Endodermal cell (in vitro differentiated cells): ENCODE data around the gene CMSS1. TPM values are rescaled to one million over a fixed set of nuclear protein-coding genes. Genes with fewer than 3 reads are reported as not detected.

Experiments
- DNase-seq: peaks from one replicate; pipeline ENCODE4 v3.0.0-alpha.2; 2017
- H3K27ac ChIP-seq: 2 replicates; pipeline ENCODE4 v1.5.1; 2013; ENCODE audit warnings: mild to moderate bottlenecking, low read depth, low read length, moderate library complexity
- H3K27me3 ChIP-seq: 2 replicates; pipeline ENCODE4 v1.6.1; 2013; ENCODE audit warnings: mild to moderate bottlenecking, low read length, moderate library complexity; ENCODE audit not compliant: insufficient read depth, control insufficient read depth, poor library complexity, severe bottlenecking
- H3K36me3 ChIP-seq: 2 replicates; pipeline ENCODE4 v1.7.0; 2013; ENCODE audit warnings: mild to moderate bottlenecking, low read length, moderate library complexity; ENCODE audit not compliant: control insufficient read depth, insufficient read depth
- H3K4me1 ChIP-seq: one replicate; pipeline ENCODE4 v1.7.0; 2013; ENCODE audit warnings: low read length; ENCODE audit not compliant: control insufficient read depth, insufficient read depth
- H3K4me3 ChIP-seq: 2 replicates; pipeline ENCODE4 v1.5.1; 2013; ENCODE audit warnings: mild to moderate bottlenecking, low read length, moderate library complexity
- H3K9ac ChIP-seq: 2 replicates; pipeline ENCODE4 v1.6.1; 2013; ENCODE audit warnings: mild to moderate bottlenecking, low read length, moderate library complexity; ENCODE audit not compliant: poor library complexity, severe bottlenecking; ENCODE audit errors: extremely low read depth
- H3K9me3 ChIP-seq: 2 replicates; pipeline ENCODE4 v1.6.1; 2013; ENCODE audit warnings: mild to moderate bottlenecking, low read length, moderate library complexity; ENCODE audit not compliant: control insufficient read depth
- H3K27ac Mint-ChIP-seq: 2 replicates; pipeline ENCODE4 v1.8.0; 2020; ENCODE audit warnings: mixed read lengths
- H3K27me3 Mint-ChIP-seq: 2 replicates; pipeline ENCODE4 v1.8.0; 2021; ENCODE audit warnings: mild to moderate bottlenecking, mixed read lengths; ENCODE audit not compliant: insufficient read depth
- H3K36me3 Mint-ChIP-seq: 2 replicates; pipeline ENCODE4 v1.8.0; 2020; ENCODE audit warnings: low read depth, mixed read lengths
- H3K4me1 Mint-ChIP-seq: 2 replicates; pipeline ENCODE4 v1.8.0; 2020; ENCODE audit warnings: mixed read lengths
- H3K4me3 Mint-ChIP-seq: 2 replicates; pipeline ENCODE4 v1.8.0; 2020; ENCODE audit warnings: mild to moderate bottlenecking, moderate library complexity, mixed read lengths
- H3K9me3 Mint-ChIP-seq: 2 replicates; pipeline ENCODE4 v1.8.0; 2020; ENCODE audit warnings: mild to moderate bottlenecking, mixed read lengths
- WGBS, 2 experiments: methylation state at CpG; one replicate each; pipeline versions ENCODE4 v1.1.5 to v1.1.7; 2013; ENCODE audit warnings: missing lambda C conversion rate in 2 of 2, mixed read lengths in 1 of 2; ENCODE audit not compliant: insufficient coverage in 1 of 2, insufficient read length in 1 of 2; 5-methylcytosine and 5-hydroxymethylcytosine counted together
- total RNA-seq, 2 donors: library from RNA; stranded (reverse); fragmentation: NEBNext Ultra II Directional in 1 of 2; extraction: Animal tissue kit (Norgen Biotek cat#: 25700) in 1 of 2; gene quantifications; 2 replicates in 1 of 2; 3 replicates in 1 of 2; pipeline ENCODE4 v1.2.1, GENCODE V29; 2021
- TF ChIP-seq, protein P1 (sequence below): fragments of 200-600 bp; sonication (generic); conservative IDR thresholded peaks from 2 replicates; pipeline ENCODE4 v1.5.0; 2021; ENCODE audit warnings: antibody characterized with exemption, mild to moderate bottlenecking

CMSS1 gene
- total RNA-seq, 2 donors from 2014 or later = 48.5 to 50.8 TPM

DNA sequence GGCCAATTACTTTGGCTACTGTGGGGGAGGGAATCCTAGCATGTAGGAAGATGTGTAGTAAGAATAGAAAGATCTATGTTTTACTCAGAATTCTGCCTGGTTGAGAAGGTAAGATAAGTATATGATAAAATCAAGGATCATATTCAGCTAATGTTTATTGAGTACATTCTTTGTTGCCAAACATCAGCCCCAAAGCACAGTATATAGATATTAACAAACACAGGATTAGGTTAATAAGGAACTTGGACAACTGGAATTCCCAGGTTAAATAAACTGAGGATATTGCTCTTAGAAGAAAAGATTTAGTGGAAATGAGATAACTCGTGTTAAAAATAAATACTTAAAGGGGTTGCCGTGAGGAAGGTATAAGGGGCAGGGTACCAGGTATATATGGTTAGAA, 167.0 kb downstream of the CMSS1 start:
- H3K27ac ChIP-seq = no peak overlapping the region
- 96 to 100% methylated on average over 1 to 2 of the region's 2 CpGs for WGBS, 2 experiments
- no peak overlapping the region for H3K27ac Mint-ChIP-seq

DNA sequence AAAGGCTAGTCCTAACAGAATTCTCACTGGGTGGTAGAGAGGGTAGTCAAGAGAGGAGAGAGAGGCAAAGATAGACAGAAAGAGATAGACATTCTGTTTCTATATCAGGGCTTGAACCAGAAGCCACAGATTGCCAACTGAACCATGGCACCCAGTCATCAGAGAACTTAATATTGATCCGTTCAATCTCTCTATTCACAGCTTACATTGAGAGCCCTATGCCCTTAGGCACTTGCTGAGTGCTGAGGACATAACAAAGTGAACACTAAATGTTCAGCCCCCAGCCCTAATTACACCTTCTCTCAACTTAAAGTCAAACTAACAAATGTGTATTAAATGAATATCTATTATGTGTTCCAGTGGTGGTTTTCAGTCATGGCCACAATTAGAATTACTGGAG, 172.5 kb downstream of the CMSS1 start:
- peaks cover 21% of the 10 kb centered on the region for H3K9me3 Mint-ChIP-seq
- no peaks in the 10 kb centered on the region for H3K4me1 Mint-ChIP-seq

More for the DNA sequence above, 167.0 kb downstream of the CMSS1 start:
- Mint-ChIP-seq H3K4me3 (no peak overlapping the region), H3K36me3 (no peaks in the 10 kb centered on the region), H3K9me3 (no peaks in the 10 kb centered on the region), H3K4me1 (no peaks in the 10 kb centered on the region), H3K27me3 (no peaks in the 10 kb centered on the region)
- Histone ChIP-seq H3K27me3 (no peaks in the 10 kb centered on the region), H3K4me3 (no peak overlapping the region), H3K4me1 (no peaks in the 10 kb centered on the region), H3K9ac (no peak overlapping the region), H3K36me3 (no peaks in the 10 kb centered on the region), H3K9me3 (no peaks in the 10 kb centered on the region)
- TF ChIP-seq, protein P1, sequence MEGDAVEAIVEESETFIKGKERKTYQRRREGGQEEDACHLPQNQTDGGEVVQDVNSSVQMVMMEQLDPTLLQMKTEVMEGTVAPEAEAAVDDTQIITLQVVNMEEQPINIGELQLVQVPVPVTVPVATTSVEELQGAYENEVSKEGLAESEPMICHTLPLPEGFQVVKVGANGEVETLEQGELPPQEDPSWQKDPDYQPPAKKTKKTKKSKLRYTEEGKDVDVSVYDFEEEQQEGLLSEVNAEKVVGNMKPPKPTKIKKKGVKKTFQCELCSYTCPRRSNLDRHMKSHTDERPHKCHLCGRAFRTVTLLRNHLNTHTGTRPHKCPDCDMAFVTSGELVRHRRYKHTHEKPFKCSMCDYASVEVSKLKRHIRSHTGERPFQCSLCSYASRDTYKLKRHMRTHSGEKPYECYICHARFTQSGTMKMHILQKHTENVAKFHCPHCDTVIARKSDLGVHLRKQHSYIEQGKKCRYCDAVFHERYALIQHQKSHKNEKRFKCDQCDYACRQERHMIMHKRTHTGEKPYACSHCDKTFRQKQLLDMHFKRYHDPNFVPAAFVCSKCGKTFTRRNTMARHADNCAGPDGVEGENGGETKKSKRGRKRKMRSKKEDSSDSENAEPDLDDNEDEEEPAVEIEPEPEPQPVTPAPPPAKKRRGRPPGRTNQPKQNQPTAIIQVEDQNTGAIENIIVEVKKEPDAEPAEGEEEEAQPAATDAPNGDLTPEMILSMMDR = no peak
- no peak for DNase-seq

DNA sequence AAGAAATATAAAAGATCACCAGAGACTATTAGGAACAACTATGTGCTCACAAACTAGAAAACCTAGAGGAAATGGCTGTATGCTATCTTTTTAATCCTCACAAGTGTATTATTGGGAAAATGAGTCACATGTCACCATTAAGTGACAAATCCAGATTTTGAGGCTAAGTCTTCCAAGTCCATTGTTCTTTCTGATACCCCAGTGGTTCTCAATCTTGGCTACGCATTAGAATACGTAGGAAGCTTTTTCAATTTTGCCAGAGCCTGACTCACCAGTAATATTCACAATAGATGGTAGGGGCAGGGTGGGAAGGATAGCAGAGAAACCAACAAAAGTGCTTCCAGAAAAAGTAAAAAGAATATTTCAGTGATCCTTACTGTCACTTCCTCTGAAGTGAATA, 179.6 kb downstream of the CMSS1 start:
- H3K27me3 Mint-ChIP-seq = no peaks in the 10 kb centered on the region
- WGBS, 2 experiments = 91 to 100% methylated on average over 2 of the region's 2 CpGs
- Histone ChIP-seq H3K36me3 (no peaks in the 10 kb centered on the region), H3K27ac (no peak overlapping the region), H3K9ac (no peak overlapping the region), H3K4me3 (no peak overlapping the region), H3K27me3 (no peaks in the 10 kb centered on the region), H3K9me3 (peaks cover 10% of the 10 kb centered on the region), H3K4me1 (no peaks in the 10 kb centered on the region)
- peaks cover 19% of the 10 kb centered on the region for H3K36me3 Mint-ChIP-seq
- no peak for DNase-seq
- TF ChIP-seq, protein P1 = no peak
- H3K27ac Mint-ChIP-seq = no peak overlapping the region
- no peak overlapping the region for H3K4me3 Mint-ChIP-seq
- H3K9me3 Mint-ChIP-seq = peaks cover 37% of the 10 kb centered on the region
- H3K4me1 Mint-ChIP-seq = no peaks in the 10 kb centered on the region

More for the DNA sequence above, 172.5 kb downstream of the CMSS1 start:
- Mint-ChIP-seq H3K4me3 (no peak overlapping the region), H3K27me3 (no peaks in the 10 kb centered on the region), H3K36me3 (peaks cover 10% of the 10 kb centered on the region), H3K27ac (no peak overlapping the region)
- TF ChIP-seq, protein P1 = no peak
- Histone ChIP-seq H3K27ac (no peak overlapping the region), H3K4me1 (no peaks in the 10 kb centered on the region), H3K9ac (no peak overlapping the region), H3K9me3 (peaks cover 10% of the 10 kb centered on the region), H3K36me3 (no peaks in the 10 kb centered on the region), H3K4me3 (no peak overlapping the region), H3K27me3 (no peaks in the 10 kb centered on the region)
- DNase-seq = no peak
- 88 to 100% methylated on average over 1 of the region's 1 CpG for WGBS, 2 experiments
